PFSK-1 (cell line): ENCODE measurements around the gene INKA2.

Experiments
- POLR2AphosphoS5 ChIP-seq: IDR thresholded peaks from 2 replicates; pipeline ENCODE4 v1.6.1; 2012; ENCODE audit warnings: low read depth, mild to moderate bottlenecking, control low read depth, low read length, moderate library complexity
- SIN3A ChIP-seq: IDR thresholded peaks from 2 replicates; pipeline ENCODE4 v1.6.1; 2012; ENCODE audit warnings: mild to moderate bottlenecking, low read length, moderate library complexity, borderline replicate concordance; ENCODE audit not compliant: insufficient read depth
- TAF1 ChIP-seq: IDR thresholded peaks from 2 replicates; pipeline ENCODE4 v1.6.1; 2012; ENCODE audit warnings: low read length, control low read depth, borderline replicate concordance; ENCODE audit not compliant: insufficient read depth
- TF ChIP-seq, protein P1 (sequence below), 2 experiments: IDR thresholded peaks; 2 replicates each; pipeline versions ENCODE4 v1.6.1 to v1.8.0; 2011 to 2012; ENCODE audit warnings: low read depth in 2 of 2, low read length in 2 of 2, control low read depth in 1 of 2, inconsistent platforms in 1 of 2, mild to moderate bottlenecking in 1 of 2, moderate library complexity in 1 of 2; ENCODE audit not compliant: insufficient read depth in 1 of 2

DNA sequence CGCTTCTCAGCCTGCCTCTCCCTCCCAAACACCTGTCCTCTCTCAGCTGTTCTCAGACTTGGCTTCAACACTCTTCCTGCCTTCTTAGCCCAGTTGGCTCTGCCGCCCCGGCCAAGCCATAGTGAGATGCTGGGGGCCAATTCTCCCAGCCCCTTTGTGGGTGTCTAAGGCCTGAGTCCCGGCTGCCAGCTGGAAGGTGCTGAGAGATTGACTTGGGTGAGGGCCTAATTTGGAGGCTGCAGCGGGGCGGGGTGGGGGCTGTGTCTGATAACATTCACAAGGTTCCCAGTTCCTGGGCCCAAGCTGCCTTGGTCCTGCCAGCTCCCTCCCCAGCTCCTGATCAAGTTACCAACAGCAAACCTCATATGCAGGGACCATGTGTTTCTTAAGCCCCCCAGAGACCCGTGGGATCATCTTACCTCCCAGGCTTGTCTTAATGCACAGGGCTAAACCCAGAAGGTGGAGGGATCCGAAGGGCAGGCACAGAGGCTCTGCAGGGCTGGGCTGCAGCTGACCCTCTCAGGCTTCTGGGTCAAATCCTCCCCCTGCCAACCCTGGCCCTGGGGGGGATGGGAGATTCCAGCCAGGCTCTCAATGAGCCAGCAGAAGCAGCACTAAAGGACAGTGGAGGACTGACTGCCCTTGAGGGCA lies 9.8 kb downstream of the INKA2 start:
- TF ChIP-seq POLR2AphosphoS5, result no peak
- TF ChIP-seq, protein P1, sequence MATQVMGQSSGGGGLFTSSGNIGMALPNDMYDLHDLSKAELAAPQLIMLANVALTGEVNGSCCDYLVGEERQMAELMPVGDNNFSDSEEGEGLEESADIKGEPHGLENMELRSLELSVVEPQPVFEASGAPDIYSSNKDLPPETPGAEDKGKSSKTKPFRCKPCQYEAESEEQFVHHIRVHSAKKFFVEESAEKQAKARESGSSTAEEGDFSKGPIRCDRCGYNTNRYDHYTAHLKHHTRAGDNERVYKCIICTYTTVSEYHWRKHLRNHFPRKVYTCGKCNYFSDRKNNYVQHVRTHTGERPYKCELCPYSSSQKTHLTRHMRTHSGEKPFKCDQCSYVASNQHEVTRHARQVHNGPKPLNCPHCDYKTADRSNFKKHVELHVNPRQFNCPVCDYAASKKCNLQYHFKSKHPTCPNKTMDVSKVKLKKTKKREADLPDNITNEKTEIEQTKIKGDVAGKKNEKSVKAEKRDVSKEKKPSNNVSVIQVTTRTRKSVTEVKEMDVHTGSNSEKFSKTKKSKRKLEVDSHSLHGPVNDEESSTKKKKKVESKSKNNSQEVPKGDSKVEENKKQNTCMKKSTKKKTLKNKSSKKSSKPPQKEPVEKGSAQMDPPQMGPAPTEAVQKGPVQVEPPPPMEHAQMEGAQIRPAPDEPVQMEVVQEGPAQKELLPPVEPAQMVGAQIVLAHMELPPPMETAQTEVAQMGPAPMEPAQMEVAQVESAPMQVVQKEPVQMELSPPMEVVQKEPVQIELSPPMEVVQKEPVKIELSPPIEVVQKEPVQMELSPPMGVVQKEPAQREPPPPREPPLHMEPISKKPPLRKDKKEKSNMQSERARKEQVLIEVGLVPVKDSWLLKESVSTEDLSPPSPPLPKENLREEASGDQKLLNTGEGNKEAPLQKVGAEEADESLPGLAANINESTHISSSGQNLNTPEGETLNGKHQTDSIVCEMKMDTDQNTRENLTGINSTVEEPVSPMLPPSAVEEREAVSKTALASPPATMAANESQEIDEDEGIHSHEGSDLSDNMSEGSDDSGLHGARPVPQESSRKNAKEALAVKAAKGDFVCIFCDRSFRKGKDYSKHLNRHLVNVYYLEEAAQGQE (IDR thresholded peaks at IDR 0.05; ENCODE audit: insufficient read depth in 1 of 2, low read depth in 2 of 2, low read length in 2 of 2), result no peak
- TF ChIP-seq TAF1, result no peak
- TF ChIP-seq SIN3A, result no peak
